Hepatocyte (in vitro differentiated cells): ENCODE measurements around the gene TMEM161A. TPM values are rescaled to one million over a fixed set of nuclear protein-coding genes. Genes with fewer than 3 reads are reported as not detected.
A peak's percentile ranks its signal among the peaks of the same experiment; 100 is the strongest.

Source experiments
- DNase-seq: peaks from one replicate; pipeline ENCODE4 v3.0.0-alpha.2; 2016; ENCODE audit warnings: low spot score
- H2AFZ ChIP-seq: fragments of 200-600 bp; sonication (generic); 2 replicates; pipeline ENCODE4 v1.6.0; 2016; ENCODE audit warnings: antibody characterized with exemption, mild to moderate bottlenecking
- H3K27ac ChIP-seq: fragments of 200-600 bp; sonication (generic); 2 replicates; pipeline ENCODE4 v1.5.1; 2016; ENCODE audit warnings: mild to moderate bottlenecking
- H3K27me3 ChIP-seq: fragments of 200-600 bp; sonication (generic); 2 replicates; pipeline ENCODE4 v1.6.1; 2016
- H3K36me3 ChIP-seq: fragments of 200-600 bp; sonication (generic); replicated peaks from 2 replicates; pipeline ENCODE4 v1.5.1; 2016; ENCODE audit warnings: low read depth; ENCODE audit not compliant: insufficient read depth
- H3K4me1 ChIP-seq: fragments of 200-600 bp; sonication (generic); 2 replicates; pipeline ENCODE4 v1.5.1; 2016; ENCODE audit warnings: mild to moderate bottlenecking, moderate library complexity; ENCODE audit not compliant: insufficient read depth
- H3K4me2 ChIP-seq: fragments of 200-600 bp; sonication (generic); 2 replicates; pipeline ENCODE4 v1.6.0; 2016
- H3K4me3 ChIP-seq: fragments of 200-600 bp; sonication (generic); 2 replicates; pipeline ENCODE4 v1.5.1; 2016; ENCODE audit warnings: mild to moderate bottlenecking
- H3K79me2 ChIP-seq: fragments of 200-600 bp; sonication (generic); 2 replicates; pipeline ENCODE4 v1.6.0; 2017; ENCODE audit warnings: mild to moderate bottlenecking
- H3K9me2 ChIP-seq: fragments of 200-600 bp; sonication (generic); replicated peaks from 2 replicates; pipeline ENCODE4 v1.6.0; 2017; ENCODE audit warnings: mild to moderate bottlenecking; ENCODE audit not compliant: insufficient read depth
- H3K9me3 ChIP-seq: fragments of 200-600 bp; sonication (generic); 2 replicates; pipeline ENCODE4 v1.5.1; 2016; ENCODE audit warnings: low read depth, mild to moderate bottlenecking
- H4K20me1 ChIP-seq: fragments of 200-600 bp; sonication (generic); 2 replicates; pipeline ENCODE4 v1.6.0; 2016; ENCODE audit warnings: mild to moderate bottlenecking; ENCODE audit not compliant: insufficient read depth, poor library complexity, severe bottlenecking
- CTCF ChIP-seq: fragments of 200-600 bp; sonication (generic); IDR thresholded peaks from 2 replicates; pipeline ENCODE4 v1.5.1; 2016; ENCODE audit warnings: antibody characterized with exemption, mild to moderate bottlenecking; ENCODE audit not compliant: poor library complexity
- EZH2 ChIP-seq: fragments of 200-600 bp; sonication (generic); IDR thresholded peaks from 2 replicates; pipeline ENCODE4 v1.6.1; 2016; ENCODE audit warnings: antibody characterized with exemption, mild to moderate bottlenecking, borderline replicate concordance
- EZH2phosphoT487 ChIP-seq: fragments of 200-600 bp; sonication (generic); IDR thresholded peaks from one replicate; pipeline ENCODE4 v1.6.1; 2018; ENCODE audit warnings: antibody characterized with exemption, mild to moderate bottlenecking, low read depth, moderate library complexity; ENCODE audit not compliant: unreplicated experiment, severe bottlenecking
- WGBS: methylation state at CpG from one replicate; pipeline ENCODE4 v1.1.6; 2016; ENCODE audit warnings: low lambda C conversion rate; ENCODE audit errors: missing lambda C conversion rate; 5-methylcytosine and 5-hydroxymethylcytosine counted together
- polyA plus RNA-seq: library from polyadenylated mRNA; unstranded; fragments of >200 nt; fragmentation: Nextera tagmentation; extraction: Ambion mirVana; gene quantifications from 2 replicates; pipeline ENCODE4 v1.2.1, GENCODE V29; 2016
- total RNA-seq: library from RNA; depleted of rRNA; stranded (reverse); fragments of >200 nt; gene quantifications from 2 replicates; pipeline ENCODE4 v1.2.3, GENCODE V29; 2014

TMEM161A gene
- total and polyA plus RNA-seq, 2 experiments from 2014 or later: 22.1 to 48.5 TPM

GRCh38 chr19:19134687-19135158, 3.6 kb downstream of the TMEM161A start:
- H3K27ac ChIP-seq: no peak overlapping the region
- no peak for TF ChIP-seq EZH2
- H3K4me1 ChIP-seq: peaks cover 8% of the 10 kb centered on the region
- H2AFZ ChIP-seq: no peak overlapping the region
- H3K9me3 ChIP-seq: no peaks in the 10 kb centered on the region
- 30% methylated on average over 21 of the region's 21 CpGs for WGBS
- H3K4me3 ChIP-seq: no peak overlapping the region
- H3K27me3 ChIP-seq: no peaks in the 10 kb centered on the region
- DNase-seq: peak; percentile 51
- H3K79me2 ChIP-seq: peaks cover 8% of the 10 kb centered on the region
- H4K20me1 ChIP-seq: no peaks in the 10 kb centered on the region
- no peaks in the 10 kb centered on the region for H3K36me3 ChIP-seq
- no peaks in the 10 kb centered on the region for H3K9me2 ChIP-seq
- peak overlapping the region; percentile 56 for H3K4me2 ChIP-seq

GRCh38 chr19:19133985-19134384, 4.3 kb downstream of the TMEM161A start:
- Histone ChIP-seq H3K27me3 (no peaks in the 10 kb centered on the region), H3K4me1 (peaks cover 8% of the 10 kb centered on the region), H3K36me3 (no peaks in the 10 kb centered on the region), H4K20me1 (no peaks in the 10 kb centered on the region), H2AFZ (no peak overlapping the region), H3K4me2 (no peak overlapping the region), H3K27ac (no peak overlapping the region), H3K9me3 (no peaks in the 10 kb centered on the region), H3K79me2 (peaks cover 8% of the 10 kb centered on the region), H3K9me2 (no peaks in the 10 kb centered on the region), H3K4me3 (no peak overlapping the region)
- TF ChIP-seq CTCF: no peak
- no peak for TF ChIP-seq EZH2
- TF ChIP-seq EZH2phosphoT487: no peak
- 92% methylated on average over 6 of the region's 6 CpGs for WGBS
- DNase-seq: no peak

- Histone ChIP-seq H2AFZ (no peak overlapping the region), H3K36me3 (no peaks in the 10 kb centered on the region), H3K9me3 (no peaks in the 10 kb centered on the region), H3K79me2 (peaks cover 7% of the 10 kb centered on the region), H3K4me2 (no peak overlapping the region), H3K9me2 (no peaks in the 10 kb centered on the region), H4K20me1 (no peaks in the 10 kb centered on the region), H3K4me1 (peaks cover 8% of the 10 kb centered on the region), H3K27me3 (no peaks in the 10 kb centered on the region), H3K27ac (no peak overlapping the region), H3K4me3 (no peak overlapping the region)
- TF ChIP-seq EZH2phosphoT487: no peak
- no peak for TF ChIP-seq CTCF
- no peak for TF ChIP-seq EZH2
- 97% methylated on average over 12 of the region's 12 CpGs for WGBS
- no peak for DNase-seq
Measured at GRCh38 chr19:19132912-19133311, 5.4 kb downstream of the TMEM161A start.

- TF ChIP-seq CTCF (no peak), EZH2phosphoT487 (no peak), EZH2 (no peak)
- H3K27me3 ChIP-seq: no peaks in the 10 kb centered on the region
- no peak overlapping the region for H3K4me3 ChIP-seq
- H3K4me1 ChIP-seq: peaks cover under 1% of the 10 kb centered on the region
- no peak overlapping the region for H2AFZ ChIP-seq
- no peaks in the 10 kb centered on the region for H3K9me3 ChIP-seq
- H3K79me2 ChIP-seq: peaks cover under 1% of the 10 kb centered on the region
- no peak overlapping the region for H3K27ac ChIP-seq
- H3K9me2 ChIP-seq: no peaks in the 10 kb centered on the region
- 70% methylated on average over 3 of the region's 3 CpGs for WGBS
- no peaks in the 10 kb centered on the region for H3K36me3 ChIP-seq
- no peak for DNase-seq
- H3K4me2 ChIP-seq: no peak overlapping the region
- no peaks in the 10 kb centered on the region for H4K20me1 ChIP-seq
Measured at GRCh38 chr19:19131989-19132388, 6.3 kb downstream of the TMEM161A start.
